H9 (cell line): ENCODE data around the gene RLN1. TPM values are rescaled to one million over a fixed set of nuclear protein-coding genes. Genes with fewer than 3 reads are reported as not detected.

Experiments
- DNase-seq: peaks from one replicate; pipeline ENCODE4 v3.0.0-alpha.2; 2017
- H2AFZ ChIP-seq: one replicate; pipeline ENCODE4 v1.6.1; 2013; ENCODE audit warnings: mild to moderate bottlenecking, low read length, control low read depth, moderate library complexity
- H2AK5ac ChIP-seq: 2 replicates; pipeline ENCODE4 v1.6.1; 2013; ENCODE audit warnings: low read length, control low read depth, mixed read lengths; ENCODE audit not compliant: insufficient read length
- H2BK120ac ChIP-seq: one replicate; pipeline ENCODE4 v1.6.1; 2013; ENCODE audit warnings: low read depth, mild to moderate bottlenecking, low read length, control low read depth, inconsistent platforms; ENCODE audit not compliant: poor library complexity, severe bottlenecking
- H2BK12ac ChIP-seq: 2 replicates; pipeline ENCODE4 v1.6.1; 2013; ENCODE audit warnings: low read length, control low read depth, mixed read lengths, low read depth; ENCODE audit not compliant: insufficient read length
- H2BK15ac ChIP-seq: 2 replicates; pipeline ENCODE4 v1.6.1; 2013; ENCODE audit warnings: low read depth, low read length, control low read depth
- H2BK20ac ChIP-seq: one replicate; pipeline ENCODE4 v1.6.1; 2013; ENCODE audit warnings: low read depth, mild to moderate bottlenecking, low read length, control low read depth, inconsistent platforms; ENCODE audit not compliant: poor library complexity, severe bottlenecking
- H2BK5ac ChIP-seq: 2 replicates; pipeline ENCODE4 v1.6.1; 2013; ENCODE audit warnings: low read length, control low read depth, mixed read lengths; ENCODE audit not compliant: insufficient read length
- H3K14ac ChIP-seq: 2 replicates; pipeline ENCODE4 v1.6.1; 2013; ENCODE audit warnings: low read length, control low read depth; ENCODE audit not compliant: insufficient read depth
- H3K18ac ChIP-seq: 2 replicates; pipeline ENCODE4 v1.6.1; 2013; ENCODE audit warnings: low read depth, mild to moderate bottlenecking, mixed read lengths, low read length, control low read depth; ENCODE audit not compliant: insufficient read length
- H3K23ac ChIP-seq: 2 replicates; pipeline ENCODE4 v1.6.1; 2013; ENCODE audit warnings: low read length, control low read depth, mixed read lengths, low read depth; ENCODE audit not compliant: insufficient read length
- H3K23me2 ChIP-seq: 2 replicates; pipeline ENCODE4 v1.6.1; 2013; ENCODE audit warnings: low read depth, mild to moderate bottlenecking, mixed read lengths, low read length, control low read depth; ENCODE audit not compliant: insufficient read length, poor library complexity, severe bottlenecking
- H3K27ac ChIP-seq: 2 replicates; pipeline ENCODE4 v1.5.1; 2013; ENCODE audit warnings: low read length, control low read depth, mixed read lengths, low read depth; ENCODE audit not compliant: insufficient read length
- H3K27me3 ChIP-seq: 2 replicates; pipeline ENCODE4 v1.6.1; 2013; ENCODE audit warnings: low read length, control low read depth, inconsistent platforms; ENCODE audit not compliant: insufficient read depth
- H3K4ac ChIP-seq: 2 replicates; pipeline ENCODE4 v1.6.1; 2013; ENCODE audit warnings: low read depth, mild to moderate bottlenecking, control low read depth, inconsistent platforms, low read length, moderate library complexity
- H3K4me1 ChIP-seq: 2 replicates; pipeline ENCODE4 v1.6.1; 2013; ENCODE audit warnings: low read length, control low read depth, inconsistent platforms; ENCODE audit not compliant: insufficient read depth
- H3K4me2 ChIP-seq: 2 replicates; pipeline ENCODE4 v1.6.1; 2013; ENCODE audit warnings: low read length, control low read depth, mixed read lengths; ENCODE audit not compliant: insufficient read length, insufficient read depth
- H3K56ac ChIP-seq: 2 replicates; pipeline ENCODE4 v1.6.1; 2013; ENCODE audit warnings: low read depth, mild to moderate bottlenecking, mixed read lengths, low read length, control low read depth; ENCODE audit not compliant: insufficient read length
- H3K79me1 ChIP-seq: 2 replicates; pipeline ENCODE4 v1.6.1; 2013; ENCODE audit warnings: low read depth, mild to moderate bottlenecking, moderate library complexity, low read length, control low read depth, inconsistent platforms; ENCODE audit not compliant: insufficient read depth, poor library complexity, severe bottlenecking
- H3K79me2 ChIP-seq: 2 replicates; pipeline ENCODE4 v1.6.1; 2013; ENCODE audit warnings: low read length, control low read depth, inconsistent platforms; ENCODE audit not compliant: insufficient read depth
- H3K9ac ChIP-seq: 2 replicates; pipeline ENCODE4 v1.6.1; 2013; ENCODE audit warnings: low read length, control low read depth, mixed read lengths; ENCODE audit not compliant: insufficient read length; ENCODE audit errors: extremely low read depth
- H3K9me3 ChIP-seq: one replicate; pipeline ENCODE4 v1.6.1; 2013; ENCODE audit warnings: low read depth, low read length, inconsistent platforms; ENCODE audit not compliant: control insufficient read depth
- H3T11ph ChIP-seq: one replicate; pipeline ENCODE4 v1.6.1; 2013; ENCODE audit warnings: mild to moderate bottlenecking, low read length, control low read depth, inconsistent platforms
- H4K20me1 ChIP-seq: one replicate; pipeline ENCODE4 v1.6.1; 2013; ENCODE audit not compliant: control insufficient read depth, insufficient read length, insufficient read depth
- H4K5ac ChIP-seq: 2 replicates; pipeline ENCODE4 v1.6.1; 2013; ENCODE audit warnings: low read depth, mild to moderate bottlenecking, mixed read lengths, low read length, control low read depth; ENCODE audit not compliant: insufficient read length
- H4K8ac ChIP-seq: replicated peaks from 2 replicates; pipeline ENCODE4 v1.6.1; 2013; ENCODE audit warnings: low read length, control low read depth, mixed read lengths, low read depth; ENCODE audit not compliant: insufficient read length
- H4K91ac ChIP-seq: 2 replicates; pipeline ENCODE4 v1.6.1; 2013; ENCODE audit warnings: low read depth, mild to moderate bottlenecking, moderate library complexity, mixed read lengths, low read length, control low read depth; ENCODE audit not compliant: insufficient read length
- H3K27ac Mint-ChIP-seq, 3 experiments: 2 replicates in 2 of 3; 3 replicates in 1 of 3; pipeline ENCODE4 v1.8.0; 2020 to 2021; ENCODE audit warnings: mixed read lengths in 3 of 3, mild to moderate bottlenecking in 1 of 3, moderate library complexity in 1 of 3
- H3K27me3 Mint-ChIP-seq: 2 replicates; pipeline ENCODE4 v1.8.0; 2021; ENCODE audit warnings: low read depth, mild to moderate bottlenecking, moderate library complexity, mixed read lengths
- H3K36me3 Mint-ChIP-seq, 3 experiments: 2 replicates in 2 of 3; 3 replicates in 1 of 3; pipeline ENCODE4 v1.8.0; 2020 to 2021; ENCODE audit warnings: low read depth in 3 of 3, mixed read lengths in 3 of 3; ENCODE audit not compliant: insufficient read depth in 1 of 3
- H3K4me1 Mint-ChIP-seq, 2 experiments: 2 replicates each; pipeline ENCODE4 v1.8.0; 2020; ENCODE audit warnings: mixed read lengths in 2 of 2
- H3K4me3 Mint-ChIP-seq, 2 experiments: 2 replicates in 1 of 2; 3 replicates in 1 of 2; pipeline ENCODE4 v1.8.0; 2020 to 2021; ENCODE audit warnings: mild to moderate bottlenecking in 2 of 2, mixed read lengths in 2 of 2, moderate library complexity in 1 of 2
- H3K9me3 Mint-ChIP-seq, 2 experiments: 2 replicates in 1 of 2; 3 replicates in 1 of 2; pipeline ENCODE4 v1.8.0; 2020; ENCODE audit warnings: mild to moderate bottlenecking in 2 of 2, mixed read lengths in 2 of 2, moderate library complexity in 1 of 2
- CTCF ChIP-seq: fragments of 200-600 bp; sonication (generic); conservative IDR thresholded peaks from 3 replicates; pipeline ENCODE4 v1.8.0; 2021; ENCODE audit warnings: antibody characterized with exemption, mild to moderate bottlenecking
- WGBS: extraction: QIAGEN DNeasy Blood & Tissue Kit; methylation state at CpG from one replicate; pipeline ENCODE4 v1.1.7; 2013; ENCODE audit warnings: missing lambda C conversion rate, low lambda C conversion rate, mixed read lengths; ENCODE audit not compliant: insufficient read length; ENCODE audit errors: extremely low coverage; 5-methylcytosine and 5-hydroxymethylcytosine counted together
- total RNA-seq: library from RNA; stranded (reverse); gene quantifications from 2 replicates; pipeline ENCODE4 v1.2.1, GENCODE V29; 2021

The RLN1 gene
- total RNA-seq, 1 experiment from 2014 or later: 0.52 TPM

GRCh38 chr9:5388026-5388819 is 48.5 kb upstream of the RLN1 start:
- H2BK15ac ChIP-seq: no peak overlapping the region
- no peak overlapping the region for H3K56ac ChIP-seq
- no peaks in the 10 kb centered on the region for H3K79me2 ChIP-seq
- H3K9me3 ChIP-seq: no peaks in the 10 kb centered on the region
- Mint-ChIP-seq H3K4me1 (no peaks in the 10 kb centered on the region), H3K27me3 (no peaks in the 10 kb centered on the region; the same call in 1 of the 2 replicates), H3K9me3 (no peaks in the 10 kb centered on the region), H3K4me3 (no peak overlapping the region), H3K36me3 (no peaks in the 10 kb centered on the region), H3K27ac (no peak overlapping the region)
- no peak overlapping the region for H4K91ac ChIP-seq
- no peaks in the 10 kb centered on the region for H3K79me1 ChIP-seq
- H2BK12ac ChIP-seq: no peak overlapping the region
- H4K5ac ChIP-seq: no peak overlapping the region
- no peak overlapping the region for H3K14ac ChIP-seq
- TF ChIP-seq CTCF: no peak
- H2BK20ac ChIP-seq: no peak overlapping the region
- no peak overlapping the region for H3K9ac ChIP-seq
- H3K4me2 ChIP-seq: no peak overlapping the region
- no peak overlapping the region for H2AFZ ChIP-seq
- H3K23ac ChIP-seq: no peak overlapping the region
- H3K18ac ChIP-seq: no peak overlapping the region
- no peak overlapping the region for H4K8ac ChIP-seq
- no peaks in the 10 kb centered on the region for H3K27me3 ChIP-seq
- no CpG with 5 or more reads among the region's 5 CpGs for WGBS
- no peak overlapping the region for H2BK120ac ChIP-seq
- no peak overlapping the region for H3T11ph ChIP-seq
- H4K20me1 ChIP-seq: no peaks in the 10 kb centered on the region
- H3K4me1 ChIP-seq: no peaks in the 10 kb centered on the region
- no peak for DNase-seq
- H3K4ac ChIP-seq: no peak overlapping the region
- no peaks in the 10 kb centered on the region for H3K23me2 ChIP-seq
- no peak overlapping the region for H3K27ac ChIP-seq
- no peak overlapping the region for H2AK5ac ChIP-seq
- no peak overlapping the region for H2BK5ac ChIP-seq
